Central memory CD8-positive, alpha-beta T cell (primary cell): Measurements from ENCODE around the gene OLA1.

Experiments used
- ATAC-seq: fragments of 150-1000 bp; cut with Tn5 transposase; replicated peaks from 2 replicates; pipeline ENCODE4 v1.10.0; 2022; ENCODE audit warnings: mild to moderate bottlenecking, moderate FRiP score, moderate number of reproducible peaks; ENCODE audit not compliant: poor library complexity, severe bottlenecking; ENCODE audit errors: extremely low read depth
- DNase-seq, 2 donors: peaks; one replicate each; pipeline ENCODE4 v3.0.0; 2021; ENCODE audit warnings: low spot score in 2 of 2
- H3K27ac Mint-ChIP-seq: one replicate; pipeline ENCODE4 v1.8.0; 2022; ENCODE audit warnings: low read depth, mild to moderate bottlenecking, moderate library complexity, mixed read lengths
- H3K27me3 Mint-ChIP-seq: one replicate; pipeline ENCODE4 v1.8.0; 2022; ENCODE audit warnings: mixed read lengths
- H3K36me3 Mint-ChIP-seq: one replicate; pipeline ENCODE4 v1.8.0; 2022; ENCODE audit warnings: mild to moderate bottlenecking, moderate library complexity, mixed read lengths; ENCODE audit not compliant: insufficient read depth
- H3K4me1 Mint-ChIP-seq: one replicate; pipeline ENCODE4 v1.8.0; 2022; ENCODE audit warnings: mixed read lengths
- H3K4me3 Mint-ChIP-seq: one replicate; pipeline ENCODE4 v1.8.0; 2022; ENCODE audit warnings: mild to moderate bottlenecking, moderate library complexity, mixed read lengths
- H3K9me3 Mint-ChIP-seq: one replicate; pipeline ENCODE4 v1.8.0; 2022; ENCODE audit warnings: mixed read lengths

The OLA1 gene

GRCh38 chr2:174169372-174169771 lies 79.0 kb downstream of the OLA1 start:
- peaks cover 4% of the 10 kb centered on the region for H3K36me3 Mint-ChIP-seq
- no peak for DNase-seq

GRCh38 chr2:174166261-174166660 lies 82.1 kb downstream of the OLA1 start:
- Mint-ChIP-seq H3K27ac (no peak overlapping the region), H3K4me3 (no peak overlapping the region), H3K36me3 (no peaks in the 10 kb centered on the region), H3K4me1 (peaks cover 15% of the 10 kb centered on the region), H3K9me3 (peaks cover 25% of the 10 kb centered on the region), H3K27me3 (no peaks in the 10 kb centered on the region)
- no peak for DNase-seq
- ATAC-seq: no peak

More at GRCh38 chr2:174169372-174169771, 79.0 kb downstream of the OLA1 start:
- peaks cover 31% of the 10 kb centered on the region for H3K9me3 Mint-ChIP-seq
- no peak for ATAC-seq
- no peak overlapping the region for H3K4me3 Mint-ChIP-seq
- H3K27ac Mint-ChIP-seq: no peak overlapping the region
- H3K27me3 Mint-ChIP-seq: no peaks in the 10 kb centered on the region
- H3K4me1 Mint-ChIP-seq: peaks cover 23% of the 10 kb centered on the region

GRCh38 chr2:174161490-174161889 lies 86.8 kb downstream of the OLA1 start:
- Mint-ChIP-seq H3K36me3 (peaks cover 5% of the 10 kb centered on the region), H3K4me3 (no peak overlapping the region), H3K4me1 (peaks cover 20% of the 10 kb centered on the region), H3K27ac (no peak overlapping the region), H3K27me3 (no peaks in the 10 kb centered on the region), H3K9me3 (no peaks in the 10 kb centered on the region)
- DNase-seq (no peak), ATAC-seq (no peak)

GRCh38 chr2:174158003-174158402 lies 90.3 kb downstream of the OLA1 start:
- no peak overlapping the region for H3K27ac Mint-ChIP-seq
- no peaks in the 10 kb centered on the region for H3K27me3 Mint-ChIP-seq
- ATAC-seq (no peak), DNase-seq (no peak)
- peaks cover 9% of the 10 kb centered on the region for H3K36me3 Mint-ChIP-seq
- peaks cover 19% of the 10 kb centered on the region for H3K4me1 Mint-ChIP-seq
- no peak overlapping the region for H3K4me3 Mint-ChIP-seq
- no peaks in the 10 kb centered on the region for H3K9me3 Mint-ChIP-seq

GRCh38 chr2:174157053-174157452 lies 91.3 kb downstream of the OLA1 start:
- no peak for ATAC-seq
- DNase-seq: no peak
- Mint-ChIP-seq H3K4me1 (peaks cover 17% of the 10 kb centered on the region), H3K27ac (peak overlapping the region; percentile 11), H3K27me3 (no peaks in the 10 kb centered on the region), H3K36me3 (peaks cover 9% of the 10 kb centered on the region), H3K9me3 (no peaks in the 10 kb centered on the region), H3K4me3 (no peak overlapping the region)

- H3K36me3 Mint-ChIP-seq: peaks cover 9% of the 10 kb centered on the region
- ATAC-seq (no peak), DNase-seq (no peak)
- no peak overlapping the region for H3K4me3 Mint-ChIP-seq
- H3K9me3 Mint-ChIP-seq: no peaks in the 10 kb centered on the region
- no peaks in the 10 kb centered on the region for H3K27me3 Mint-ChIP-seq
- peaks cover 15% of the 10 kb centered on the region for H3K4me1 Mint-ChIP-seq
- H3K27ac Mint-ChIP-seq: no peak overlapping the region
Observed at GRCh38 chr2:174153757-174154680, 94.3 kb downstream of the OLA1 start.

- H3K4me3 Mint-ChIP-seq: no peak overlapping the region
- no peak overlapping the region for H3K27ac Mint-ChIP-seq
- DNase-seq (no peak), ATAC-seq (no peak)
- H3K36me3 Mint-ChIP-seq: peaks cover 1% of the 10 kb centered on the region
- peaks cover 19% of the 10 kb centered on the region for H3K4me1 Mint-ChIP-seq
- no peaks in the 10 kb centered on the region for H3K9me3 Mint-ChIP-seq
- H3K27me3 Mint-ChIP-seq: no peaks in the 10 kb centered on the region
Observed at GRCh38 chr2:174149530-174149929, 98.8 kb downstream of the OLA1 start.

GRCh38 chr2:174148833-174149232 lies 99.5 kb downstream of the OLA1 start:
- peaks cover 14% of the 10 kb centered on the region for H3K4me1 Mint-ChIP-seq
- no peak overlapping the region for H3K27ac Mint-ChIP-seq
- no peaks in the 10 kb centered on the region for H3K27me3 Mint-ChIP-seq
- ATAC-seq (no peak), DNase-seq (no peak)
- peaks cover 1% of the 10 kb centered on the region for H3K36me3 Mint-ChIP-seq
- H3K4me3 Mint-ChIP-seq: no peak overlapping the region
- no peaks in the 10 kb centered on the region for H3K9me3 Mint-ChIP-seq

- no peak overlapping the region for H3K4me3 Mint-ChIP-seq
- no peaks in the 10 kb centered on the region for H3K9me3 Mint-ChIP-seq
- no peak for DNase-seq
- H3K36me3 Mint-ChIP-seq: peaks cover 1% of the 10 kb centered on the region
- no peak for ATAC-seq
- no peak overlapping the region for H3K27ac Mint-ChIP-seq
- H3K27me3 Mint-ChIP-seq: no peaks in the 10 kb centered on the region
- peaks cover 12% of the 10 kb centered on the region for H3K4me1 Mint-ChIP-seq
Observed at GRCh38 chr2:174145827-174146226, 102.5 kb downstream of the OLA1 start.

GRCh38 chr2:174142290-174142689 lies 106.0 kb downstream of the OLA1 start:
- ATAC-seq (no peak), DNase-seq (no peak)
- H3K4me1 Mint-ChIP-seq: peaks cover 9% of the 10 kb centered on the region
- no peaks in the 10 kb centered on the region for H3K36me3 Mint-ChIP-seq
- H3K9me3 Mint-ChIP-seq: no peaks in the 10 kb centered on the region
- no peak overlapping the region for H3K4me3 Mint-ChIP-seq
- H3K27me3 Mint-ChIP-seq: no peaks in the 10 kb centered on the region
- H3K27ac Mint-ChIP-seq: no peak overlapping the region

GRCh38 chr2:174138161-174138560 lies 110.2 kb downstream of the OLA1 start:
- Mint-ChIP-seq H3K4me1 (no peaks in the 10 kb centered on the region), H3K27ac (no peak overlapping the region), H3K4me3 (no peak overlapping the region), H3K9me3 (no peaks in the 10 kb centered on the region), H3K27me3 (no peaks in the 10 kb centered on the region), H3K36me3 (no peaks in the 10 kb centered on the region)
- ATAC-seq (no peak), DNase-seq (no peak)

- no peaks in the 10 kb centered on the region for H3K4me1 Mint-ChIP-seq
- ATAC-seq (no peak), DNase-seq (no peak)
- no peak overlapping the region for H3K4me3 Mint-ChIP-seq
- no peak overlapping the region for H3K27ac Mint-ChIP-seq
- no peaks in the 10 kb centered on the region for H3K36me3 Mint-ChIP-seq
- no peaks in the 10 kb centered on the region for H3K27me3 Mint-ChIP-seq
- no peaks in the 10 kb centered on the region for H3K9me3 Mint-ChIP-seq
Observed at GRCh38 chr2:174135981-174136380, 112.4 kb downstream of the OLA1 start.

- no peaks in the 10 kb centered on the region for H3K27me3 Mint-ChIP-seq
- no peak overlapping the region for H3K4me3 Mint-ChIP-seq
- H3K4me1 Mint-ChIP-seq: no peaks in the 10 kb centered on the region
- DNase-seq: no peak
- no peaks in the 10 kb centered on the region for H3K9me3 Mint-ChIP-seq
- ATAC-seq: no peak
- H3K36me3 Mint-ChIP-seq: peaks cover 3% of the 10 kb centered on the region
- no peak overlapping the region for H3K27ac Mint-ChIP-seq
Observed at GRCh38 chr2:174125090-174125489, 123.2 kb downstream of the OLA1 start.
